Measurements from ENCODE around the gene ARHGAP9.
A peak's percentile ranks its signal among the peaks of the same experiment; 100 is the strongest.

The ARHGAP9 gene

GRCh38 chr12:57465747-57466505 is 13.7 kb downstream of the ARHGAP9 start:
- ChIA-PET POLR2A (ENCODE audit: low non-redundant PET) (no interaction called here), CTCF (interaction anchor here (0.6 kb wide), 1 partner anchor 9 kb away, joined by 4 read pairs; no protein-coding TSS in a partner anchor)
- no peak overlapping the region for H3K27ac ChIP-seq
- TF ChIP-seq, protein P1, sequence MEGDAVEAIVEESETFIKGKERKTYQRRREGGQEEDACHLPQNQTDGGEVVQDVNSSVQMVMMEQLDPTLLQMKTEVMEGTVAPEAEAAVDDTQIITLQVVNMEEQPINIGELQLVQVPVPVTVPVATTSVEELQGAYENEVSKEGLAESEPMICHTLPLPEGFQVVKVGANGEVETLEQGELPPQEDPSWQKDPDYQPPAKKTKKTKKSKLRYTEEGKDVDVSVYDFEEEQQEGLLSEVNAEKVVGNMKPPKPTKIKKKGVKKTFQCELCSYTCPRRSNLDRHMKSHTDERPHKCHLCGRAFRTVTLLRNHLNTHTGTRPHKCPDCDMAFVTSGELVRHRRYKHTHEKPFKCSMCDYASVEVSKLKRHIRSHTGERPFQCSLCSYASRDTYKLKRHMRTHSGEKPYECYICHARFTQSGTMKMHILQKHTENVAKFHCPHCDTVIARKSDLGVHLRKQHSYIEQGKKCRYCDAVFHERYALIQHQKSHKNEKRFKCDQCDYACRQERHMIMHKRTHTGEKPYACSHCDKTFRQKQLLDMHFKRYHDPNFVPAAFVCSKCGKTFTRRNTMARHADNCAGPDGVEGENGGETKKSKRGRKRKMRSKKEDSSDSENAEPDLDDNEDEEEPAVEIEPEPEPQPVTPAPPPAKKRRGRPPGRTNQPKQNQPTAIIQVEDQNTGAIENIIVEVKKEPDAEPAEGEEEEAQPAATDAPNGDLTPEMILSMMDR (conservative IDR thresholded peaks at IDR 0.05; ENCODE audit: low read depth) = no peak
- DNase-seq (ENCODE audit: low spot score) = no peak

GRCh38 chr12:57465030-57465746 is 14.5 kb downstream of the ARHGAP9 start:
- no peak overlapping the region for H3K27ac ChIP-seq
- ChIA-PET CTCF (interaction anchor here (0.6 kb wide), 1 partner anchor 9 kb away, joined by 4 read pairs; no protein-coding TSS in a partner anchor), POLR2A (ENCODE audit: low non-redundant PET) (no interaction called here)
- TF ChIP-seq, protein P1 (conservative IDR thresholded peaks at IDR 0.05; ENCODE audit: low read depth) = no peak
- no peak for DNase-seq (ENCODE audit: low spot score)

DNA sequence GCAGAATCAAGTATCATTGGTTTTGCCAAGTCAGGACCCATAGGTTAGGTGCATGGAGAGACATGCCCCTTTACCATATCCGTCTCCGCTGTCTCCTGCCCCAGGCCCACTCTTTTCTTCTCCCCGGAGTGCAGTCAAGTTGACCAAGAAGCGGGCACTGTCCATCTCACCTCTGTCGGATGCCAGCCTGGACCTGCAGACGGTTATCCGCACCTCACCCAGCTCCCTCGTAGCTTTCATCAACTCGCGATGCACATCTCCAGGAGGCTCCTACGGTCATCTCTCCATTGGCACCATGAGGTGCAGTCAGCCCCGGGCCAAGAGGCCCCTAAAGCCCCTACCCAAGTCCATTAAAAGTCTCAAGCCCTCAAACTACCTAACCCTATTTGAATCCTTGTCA is 15.1 kb downstream of the ARHGAP9 start:
- TF ChIP-seq, protein P1 (conservative IDR thresholded peaks at IDR 0.05; ENCODE audit: low read depth) = no peak
- POLR2A ChIA-PET (ENCODE audit: low non-redundant PET) = no interaction called here
- H3K27ac ChIP-seq = no peak overlapping the region
- CTCF ChIA-PET = no interaction called here
- no peak for DNase-seq (ENCODE audit: low spot score)

GRCh38 chr12:57462912-57463253 is 16.8 kb downstream of the ARHGAP9 start:
- TF ChIP-seq, protein P1 (conservative IDR thresholded peaks at IDR 0.05; ENCODE audit: low read depth) = peak; percentile 33
- no peak for DNase-seq (ENCODE audit: low spot score)
- POLR2A ChIA-PET (ENCODE audit: low non-redundant PET) = no interaction called here

DNA sequence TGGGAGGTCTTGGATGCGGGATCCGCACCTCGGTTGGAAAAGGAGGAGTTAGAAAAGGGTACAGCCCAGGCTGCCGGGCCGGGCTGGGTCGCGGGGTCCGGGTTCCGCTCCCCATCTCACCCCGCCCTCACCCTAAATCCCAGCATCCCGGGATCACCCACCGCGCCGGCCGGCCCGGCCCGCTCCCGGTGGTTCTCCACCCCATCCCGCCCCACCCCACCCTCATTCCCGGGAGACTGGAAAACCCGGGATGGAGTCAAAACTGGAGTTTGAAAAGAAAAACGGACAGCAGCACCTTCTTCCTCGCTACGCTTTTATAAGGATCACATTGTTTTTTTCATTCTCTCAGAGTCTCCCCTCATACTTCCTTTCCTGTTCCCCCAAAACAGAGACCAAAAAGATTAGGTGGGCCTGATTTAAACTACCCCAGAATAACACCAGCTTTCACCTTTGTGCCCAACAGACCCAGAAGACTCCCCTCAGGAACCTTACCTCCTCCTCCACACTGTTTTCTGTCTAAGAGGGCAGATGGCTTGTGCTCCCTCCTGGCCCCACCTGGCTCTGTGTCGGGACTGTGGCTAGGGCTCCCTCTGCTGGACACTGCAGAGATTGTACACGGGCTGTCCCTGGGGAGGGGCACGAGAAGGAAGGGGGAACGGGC is 17.3 kb downstream of the ARHGAP9 start:
- TF ChIP-seq, protein P1 (conservative IDR thresholded peaks at IDR 0.05; ENCODE audit: low read depth) = peak; percentile 95
- H3K27ac ChIP-seq = peak overlapping the region; percentile 97
- ChIA-PET POLR2A (ENCODE audit: low non-redundant PET) (no interaction called here), CTCF (interaction anchor here (0.6 to 1.8 kb wide), 10 partner anchors 11 to 1393 kb away, joined by 3 to 12 read pairs (median 4); no protein-coding TSS in a partner anchor)
- peak; percentile 94 for DNase-seq (ENCODE audit: low spot score)

More at GRCh38 chr12:57462912-57463253, 16.8 kb downstream of the ARHGAP9 start:
- H3K27ac ChIP-seq = peak overlapping the region; percentile 97
- CTCF ChIA-PET = interaction anchor here (0.6 to 1.8 kb wide), 10 partner anchors 10 to 1409 kb away, joined by 3 to 12 read pairs (median 4); no protein-coding TSS in a partner anchor

- TF ChIP-seq, protein P1 (conservative IDR thresholded peaks at IDR 0.05; ENCODE audit: low read depth) = no peak
- CTCF ChIA-PET = interaction anchor here (0.6 to 1.8 kb wide), 9 partner anchors 11 to 1392 kb away, joined by 3 to 12 read pairs (median 4); no protein-coding TSS in a partner anchor
- H3K27ac ChIP-seq = peak overlapping the region; percentile 97
- DNase-seq (ENCODE audit: low spot score) = peak; percentile 42
- POLR2A ChIA-PET (ENCODE audit: low non-redundant PET) = no interaction called here
Observed at GRCh38 chr12:57461917-57462250, 17.8 kb downstream of the ARHGAP9 start.

Data from RWPE1 (cell line).